Measurements from ENCODE around the gene XIRP1.

The XIRP1 gene

DNA sequence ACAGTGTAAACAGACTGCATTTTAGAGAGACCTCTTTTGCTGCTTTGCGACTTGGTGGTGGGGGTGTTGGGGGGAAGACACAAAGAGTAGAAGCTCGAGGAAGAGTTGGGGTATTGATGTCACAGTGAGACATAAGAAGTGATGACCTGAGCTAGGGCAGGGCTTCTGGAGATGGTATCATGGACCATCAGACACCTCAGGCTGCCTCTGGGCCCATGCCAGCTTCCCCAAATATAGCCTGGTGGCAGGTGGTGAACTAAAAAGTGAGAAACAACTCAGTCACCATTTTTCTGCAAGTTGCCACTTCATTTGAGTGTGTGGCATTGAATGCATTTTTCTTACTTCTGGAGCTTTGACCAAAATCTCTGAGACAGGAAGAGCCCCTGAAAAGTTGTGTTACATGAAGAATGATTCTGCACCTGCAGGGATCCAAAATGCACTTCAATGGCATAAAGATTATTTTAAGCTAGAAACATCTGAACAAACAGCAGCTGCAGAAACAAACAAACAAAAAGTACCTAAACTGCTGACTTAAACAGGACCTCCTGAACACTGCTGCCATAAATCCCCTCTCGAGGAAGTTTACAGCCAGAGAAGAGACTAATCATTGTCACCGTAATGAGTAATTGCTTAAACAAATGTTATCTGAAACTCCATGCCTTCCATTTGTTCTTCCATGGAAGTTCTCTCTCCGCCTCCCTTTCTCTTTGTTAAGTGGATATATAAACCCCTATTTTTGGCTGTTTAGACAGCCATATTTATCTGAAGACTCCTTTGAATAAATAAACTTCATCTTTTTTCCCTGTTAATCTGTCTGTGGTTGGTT is 15.2 kb upstream of the XIRP1 start:
- TF ChIP-seq ZFX (IDR thresholded peaks at IDR 0.05) = no peak
- TF ChIP-seq, protein P1, sequence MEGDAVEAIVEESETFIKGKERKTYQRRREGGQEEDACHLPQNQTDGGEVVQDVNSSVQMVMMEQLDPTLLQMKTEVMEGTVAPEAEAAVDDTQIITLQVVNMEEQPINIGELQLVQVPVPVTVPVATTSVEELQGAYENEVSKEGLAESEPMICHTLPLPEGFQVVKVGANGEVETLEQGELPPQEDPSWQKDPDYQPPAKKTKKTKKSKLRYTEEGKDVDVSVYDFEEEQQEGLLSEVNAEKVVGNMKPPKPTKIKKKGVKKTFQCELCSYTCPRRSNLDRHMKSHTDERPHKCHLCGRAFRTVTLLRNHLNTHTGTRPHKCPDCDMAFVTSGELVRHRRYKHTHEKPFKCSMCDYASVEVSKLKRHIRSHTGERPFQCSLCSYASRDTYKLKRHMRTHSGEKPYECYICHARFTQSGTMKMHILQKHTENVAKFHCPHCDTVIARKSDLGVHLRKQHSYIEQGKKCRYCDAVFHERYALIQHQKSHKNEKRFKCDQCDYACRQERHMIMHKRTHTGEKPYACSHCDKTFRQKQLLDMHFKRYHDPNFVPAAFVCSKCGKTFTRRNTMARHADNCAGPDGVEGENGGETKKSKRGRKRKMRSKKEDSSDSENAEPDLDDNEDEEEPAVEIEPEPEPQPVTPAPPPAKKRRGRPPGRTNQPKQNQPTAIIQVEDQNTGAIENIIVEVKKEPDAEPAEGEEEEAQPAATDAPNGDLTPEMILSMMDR (conservative IDR thresholded peaks at IDR 0.05) = no peak
- H3K27ac ChIP-seq = no peak overlapping the region

DNA sequence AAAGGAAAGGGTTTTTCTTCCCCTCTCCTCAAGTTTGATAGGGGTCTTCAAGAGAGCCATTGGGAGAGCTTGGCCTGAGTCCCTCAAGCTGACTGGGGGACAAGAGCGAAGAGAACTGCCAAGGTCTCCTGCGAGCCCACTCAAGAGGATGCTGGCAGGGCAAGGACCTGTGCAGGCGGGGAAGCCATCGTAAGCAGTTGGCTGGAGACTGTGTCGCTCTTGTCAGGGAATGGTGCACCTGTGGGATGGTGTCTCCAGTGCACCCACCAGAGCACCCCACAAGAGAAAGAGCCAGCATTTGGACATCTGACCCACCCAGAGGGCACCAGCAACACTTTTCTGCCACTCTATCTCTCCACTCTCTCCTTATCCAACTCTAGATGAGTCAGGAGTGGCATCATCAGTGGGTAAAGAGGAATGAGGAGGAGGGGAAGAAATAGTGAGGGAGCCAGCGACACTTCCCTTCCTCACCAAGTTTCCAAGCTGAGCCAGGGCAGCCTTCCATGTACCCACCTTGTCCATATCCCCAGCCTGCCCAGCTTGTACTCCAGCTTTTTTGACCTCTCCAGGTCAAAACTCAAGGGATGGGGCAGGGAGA is 13.6 kb upstream of the XIRP1 start:
- no peak overlapping the region for H3K27ac ChIP-seq
- no peak for TF ChIP-seq ZFX (IDR thresholded peaks at IDR 0.05)
- TF ChIP-seq, protein P1 (conservative IDR thresholded peaks at IDR 0.05) = no peak

DNA sequence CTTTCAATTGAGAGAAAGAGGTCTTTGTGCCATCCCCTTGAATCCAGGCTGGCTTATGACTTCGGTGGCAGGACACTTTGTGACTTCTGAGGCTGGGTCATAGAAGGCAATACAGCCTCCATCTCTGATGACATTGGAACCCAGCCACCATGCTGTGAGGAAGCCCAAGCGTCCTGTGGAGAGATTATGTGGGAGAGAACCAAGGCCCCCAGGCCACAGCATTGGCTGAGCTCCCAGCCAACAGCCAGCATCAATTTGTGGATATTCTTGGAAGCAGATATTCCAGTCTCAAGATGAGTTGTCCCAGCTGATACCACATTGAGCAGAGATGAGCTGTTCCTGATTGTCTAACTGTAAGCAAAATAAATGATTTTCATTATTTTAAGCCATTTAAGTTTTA is 12.7 kb upstream of the XIRP1 start:
- TF ChIP-seq ZFX (IDR thresholded peaks at IDR 0.05) = no peak
- TF ChIP-seq, protein P1 (conservative IDR thresholded peaks at IDR 0.05) = no peak

DNA sequence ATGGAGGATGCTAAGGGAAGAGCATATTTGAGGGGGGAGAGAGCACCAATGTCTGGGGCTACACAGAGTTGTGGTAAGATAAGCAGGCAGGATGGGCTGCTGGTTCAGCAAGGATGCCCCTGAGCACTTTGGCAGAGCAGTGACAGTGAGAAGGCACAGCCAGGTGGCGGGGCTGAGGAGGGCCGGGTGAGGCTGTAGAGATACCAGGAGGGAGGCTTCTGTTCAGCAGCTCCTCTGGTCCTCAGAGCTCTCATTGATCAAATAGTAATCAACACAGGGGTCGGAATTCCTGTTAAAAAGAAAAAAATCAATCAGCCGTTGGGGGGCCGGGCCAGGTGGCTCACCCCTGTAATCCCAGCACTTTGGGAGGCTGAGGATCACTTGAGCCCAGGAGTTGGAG is 11.5 kb upstream of the XIRP1 start:
- H3K27ac ChIP-seq = no peak overlapping the region
- no peak for TF ChIP-seq ZFX (IDR thresholded peaks at IDR 0.05)
- TF ChIP-seq, protein P1 (conservative IDR thresholded peaks at IDR 0.05) = no peak

More for the DNA sequence above, 12.7 kb upstream of the XIRP1 start:
- H3K27ac ChIP-seq = no peak overlapping the region

DNA sequence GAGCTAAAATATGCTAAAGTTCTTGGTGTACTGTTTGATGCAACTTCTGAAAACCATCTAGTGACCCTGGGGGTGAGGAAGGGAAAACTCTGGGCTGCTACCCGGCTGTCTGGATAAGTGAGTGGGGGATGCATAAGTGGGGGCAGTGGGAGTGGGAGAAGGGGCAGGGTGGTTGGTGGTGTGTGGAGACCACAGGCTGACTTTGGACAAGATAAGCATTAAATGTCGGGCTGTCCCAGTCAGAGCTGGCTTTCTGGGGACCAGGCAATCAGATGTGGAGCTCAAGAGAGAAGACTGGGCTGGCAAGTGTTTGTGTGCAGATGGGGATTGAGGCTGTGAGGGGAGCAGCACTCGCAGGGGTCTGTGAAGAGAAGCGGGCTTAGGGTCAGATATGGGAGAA is 11.0 kb upstream of the XIRP1 start:
- no peak for TF ChIP-seq ZFX (IDR thresholded peaks at IDR 0.05)
- TF ChIP-seq, protein P1 (conservative IDR thresholded peaks at IDR 0.05) = no peak
- H3K27ac ChIP-seq = no peak overlapping the region

DNA sequence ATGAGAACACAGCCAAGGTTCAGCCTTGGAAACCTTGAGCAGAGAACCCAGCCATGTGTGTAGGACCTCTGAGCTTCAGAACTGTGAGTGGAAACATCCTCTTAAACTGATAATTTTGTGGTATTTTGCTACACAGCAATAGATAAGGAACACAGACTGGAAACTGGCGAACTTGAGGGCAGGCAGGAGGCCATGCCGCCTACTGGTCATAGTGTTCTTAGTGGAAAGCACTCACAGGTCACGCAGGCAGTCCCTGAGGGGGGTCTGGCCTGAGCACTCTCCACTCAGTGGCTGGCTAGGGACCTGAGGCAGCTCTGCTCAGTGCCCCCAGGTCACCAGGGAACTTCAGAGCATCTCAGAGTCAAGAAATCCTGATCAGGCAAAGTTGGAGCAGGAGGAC is 9.7 kb upstream of the XIRP1 start:
- TF ChIP-seq, protein P1 (conservative IDR thresholded peaks at IDR 0.05) = no peak
- TF ChIP-seq ZFX (IDR thresholded peaks at IDR 0.05) = no peak
- H3K27ac ChIP-seq = no peak overlapping the region

DNA sequence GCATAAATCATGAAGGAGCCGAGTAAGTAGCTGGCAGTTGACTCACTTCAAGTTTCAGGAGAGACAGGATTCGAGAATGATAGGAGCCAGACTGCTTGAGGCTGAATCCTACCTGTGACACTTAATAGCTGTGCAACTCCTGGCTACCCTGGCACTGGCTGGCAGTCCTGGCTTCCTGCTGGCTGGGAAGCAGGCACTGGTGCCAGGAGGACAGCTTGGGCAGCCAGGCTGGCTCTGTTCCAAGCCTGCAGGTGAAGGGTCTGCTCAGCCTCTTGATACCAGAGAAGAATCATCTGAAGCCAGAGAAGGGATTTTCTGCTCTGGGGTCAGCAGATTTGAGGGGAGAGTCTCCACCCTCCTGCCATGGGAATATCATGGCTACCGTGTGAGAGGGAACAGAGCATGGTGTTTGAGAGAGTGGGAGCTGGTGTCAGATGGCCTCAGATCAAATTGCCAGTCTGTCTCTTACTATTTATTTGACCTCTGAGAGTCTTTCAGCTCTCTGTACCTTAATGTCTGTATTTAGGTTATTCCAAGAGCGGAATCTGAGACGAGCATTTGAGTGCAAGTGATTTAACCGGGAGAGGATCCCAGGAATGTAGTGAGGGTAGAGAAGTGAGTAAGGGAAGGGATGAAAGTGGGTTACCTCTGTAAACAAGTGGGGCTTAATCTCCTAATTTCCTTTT is 4.4 kb upstream of the XIRP1 start:
- no peak overlapping the region for H3K27ac ChIP-seq
- TF ChIP-seq, protein P1 (conservative IDR thresholded peaks at IDR 0.05) = no peak
- TF ChIP-seq ZFX (IDR thresholded peaks at IDR 0.05) = no peak
